H1 (cell line): ENCODE data around the gene APPL2. TPM values are rescaled to one million over a fixed set of nuclear protein-coding genes. Genes with fewer than 3 reads are reported as not detected.

Experiments
- CTCF ChIA-PET: fragments of 300-600 bp; sonication (Branson Sonifier 250); formaldehyde crosslinking; loops from one replicate; lab custom pipeline; 2021; ENCODE audit not compliant: partially characterized antibody; lab: Charles Lee
- POLR2A ChIA-PET: fragments of 300-600 bp; sonication (Branson Sonifier 250); formaldehyde crosslinking; loops from one replicate; lab custom pipeline; 2021; ENCODE audit warnings: inconsistent platforms; ENCODE audit not compliant: partially characterized antibody; lab: Charles Lee
- DNase-seq, 2 experiments: peaks; one replicate each; pipeline versions ENCODE4 v3.0.0 to v3.0.0-alpha.2; 2010 to 2022; ENCODE audit warnings: low spot score in 2 of 2, low read depth in 1 of 2, mixed read lengths in 1 of 2
- FAIRE-seq: peaks from 2 replicates; lab custom pipeline; 2011; peaks lifted over from hg19 to GRCh38; lab: Jason Lieb, UNC
- H2AFZ ChIP-seq: 2 replicates; pipeline ENCODE4 v1.8.1; 2012; ENCODE audit warnings: low read length, inconsistent platforms
- H2AK5ac ChIP-seq: 2 replicates; pipeline ENCODE4 v1.6.1; 2013; ENCODE audit warnings: low read depth, low read length
- H2BK120ac ChIP-seq: replicated peaks from 2 replicates; pipeline ENCODE3; 2013; ENCODE audit warnings: low read depth, low read length, inconsistent platforms
- H2BK12ac ChIP-seq: 2 replicates; pipeline ENCODE4 v1.6.1; 2013; ENCODE audit warnings: low read depth, low read length
- H2BK15ac ChIP-seq: 2 replicates; pipeline ENCODE4 v1.6.1; 2013; ENCODE audit warnings: low read length
- H2BK20ac ChIP-seq: 2 replicates; pipeline ENCODE4 v1.6.1; 2013; ENCODE audit warnings: low read length
- H2BK5ac ChIP-seq: 2 replicates; pipeline ENCODE4 v1.6.1; 2013; ENCODE audit warnings: low read depth, low read length
- H3K14ac ChIP-seq: 2 replicates; pipeline ENCODE4 v1.6.1; 2013; ENCODE audit warnings: inconsistent platforms; ENCODE audit not compliant: insufficient read length
- H3K18ac ChIP-seq: 2 replicates; pipeline ENCODE4 v1.6.1; 2013; ENCODE audit warnings: low read length; ENCODE audit errors: extremely low read depth
- H3K23ac ChIP-seq: 2 replicates; pipeline ENCODE4 v1.6.1; 2013; ENCODE audit warnings: inconsistent platforms; ENCODE audit not compliant: insufficient read length
- H3K23me2 ChIP-seq: 2 replicates; pipeline ENCODE4 v1.6.1; 2013; ENCODE audit warnings: low read depth, low read length
- H3K27ac ChIP-seq: 2 replicates; pipeline ENCODE4 v1.6.1; 2011; ENCODE audit warnings: low read depth, low read length, inconsistent platforms
- H3K27me3 ChIP-seq, 4 experiments: replicated peaks in 1 of 4; 1 replicate in 1 of 4; 2 replicates in 3 of 4; pipeline versions ENCODE4 v1.6.1 to v1.8.1; 2011 to 2013; ENCODE audit warnings: low read length in 3 of 4, mild to moderate bottlenecking in 3 of 4, inconsistent platforms in 2 of 4, mixed read lengths in 2 of 4, moderate library complexity in 1 of 4; ENCODE audit not compliant: control insufficient read depth in 3 of 4, insufficient read depth in 3 of 4; ENCODE audit errors: extremely low read depth in 1 of 4
- H3K36me3 ChIP-seq, 4 experiments: 2 replicates each; pipeline versions ENCODE4 v1.6.1 to v1.8.1; 2011 to 2013; ENCODE audit warnings: mild to moderate bottlenecking in 4 of 4, low read length in 3 of 4, moderate library complexity in 2 of 4, control low read depth in 1 of 4, inconsistent platforms in 1 of 4; ENCODE audit not compliant: insufficient read depth in 4 of 4, control insufficient read depth in 2 of 4
- H3K4ac ChIP-seq: replicated peaks from 2 replicates; pipeline ENCODE3; 2013; ENCODE audit warnings: low read length, low read depth, mixed read lengths, inconsistent platforms; ENCODE audit not compliant: insufficient read length
- H3K4me1 ChIP-seq, 4 experiments: replicated peaks in 1 of 4; 1 replicate in 1 of 4; 2 replicates in 3 of 4; pipeline versions ENCODE4 v1.6.1 to v1.8.1; 2011 to 2013; ENCODE audit warnings: low read length in 3 of 4, inconsistent platforms in 2 of 4, mixed read lengths in 1 of 4; ENCODE audit not compliant: insufficient read depth in 4 of 4, control insufficient read depth in 3 of 4
- H3K4me2 ChIP-seq, 2 experiments: 2 replicates each; pipeline versions ENCODE4 v1.6.1 to v1.8.1; 2011 to 2013; ENCODE audit warnings: low read depth in 2 of 2, low read length in 2 of 2, control low read depth in 1 of 2, inconsistent platforms in 1 of 2, mild to moderate bottlenecking in 1 of 2; ENCODE audit not compliant: insufficient read depth in 1 of 2
- H3K4me3 ChIP-seq, 4 experiments: fragments of 200-600, 300-600 bp in 1 of 4; sonication (generic), shearing (Covaris generic), sonication (Bioruptor Twin) in 1 of 4; 2 replicates each; pipeline versions ENCODE4 v1.5.1 to v1.8.1; 2011 to 2016; ENCODE audit warnings: low read length in 4 of 4, low read depth in 3 of 4, control low read depth in 2 of 4, inconsistent platforms in 2 of 4, mild to moderate bottlenecking in 2 of 4, mixed read lengths in 1 of 4, moderate library complexity in 1 of 4; ENCODE audit not compliant: insufficient read depth in 2 of 4; ENCODE audit errors: extremely low read depth in 1 of 4
- H3K56ac ChIP-seq: replicated peaks from 2 replicates; pipeline ENCODE3; 2013; ENCODE audit warnings: low read depth, mild to moderate bottlenecking, mixed read lengths, low read length, inconsistent platforms; ENCODE audit not compliant: insufficient read length
- H3K79me1 ChIP-seq: 2 replicates; pipeline ENCODE4 v1.6.1; 2013; ENCODE audit warnings: low read depth, low read length, control low read depth
- H3K79me2 ChIP-seq, 2 experiments: 2 replicates each; pipeline versions ENCODE4 v1.6.1 to v1.8.1; 2012 to 2013; ENCODE audit warnings: low read length in 2 of 2, mild to moderate bottlenecking in 2 of 2, inconsistent platforms in 1 of 2; ENCODE audit not compliant: insufficient read depth in 2 of 2, control insufficient read depth in 1 of 2
- H3K9ac ChIP-seq, 4 experiments: replicated peaks in 1 of 4; 1 replicate in 1 of 4; 2 replicates in 3 of 4; pipeline versions ENCODE4 v1.6.1 to v1.8.1; 2011 to 2013; ENCODE audit warnings: low read depth in 3 of 4, low read length in 3 of 4, control low read depth in 2 of 4, mild to moderate bottlenecking in 2 of 4, moderate library complexity in 2 of 4, inconsistent platforms in 1 of 4; ENCODE audit errors: extremely low read depth in 1 of 4
- H3K9me3 ChIP-seq, 2 experiments: 2 replicates each; pipeline versions ENCODE4 v1.6.1 to v1.8.1; 2012 to 2013; ENCODE audit warnings: mild to moderate bottlenecking in 2 of 2, moderate library complexity in 2 of 2, control low read depth in 1 of 2, inconsistent platforms in 1 of 2, low read depth in 1 of 2, low read length in 1 of 2, mixed read lengths in 1 of 2; ENCODE audit not compliant: insufficient read depth in 2 of 2
- H4K20me1 ChIP-seq, 2 experiments: replicated peaks in 1 of 2; 2 replicates each; pipeline versions ENCODE3 to v1.8.1; 2011 to 2013; ENCODE audit warnings: inconsistent platforms in 2 of 2, low read length in 2 of 2, mild to moderate bottlenecking in 1 of 2; ENCODE audit not compliant: insufficient read depth in 2 of 2, control insufficient read depth in 1 of 2
- H4K5ac ChIP-seq: 2 replicates; pipeline ENCODE4 v1.6.1; 2013; ENCODE audit warnings: low read length, low read depth, mixed read lengths, inconsistent platforms; ENCODE audit not compliant: insufficient read length
- H4K8ac ChIP-seq: 2 replicates; pipeline ENCODE4 v1.8.0; 2013; ENCODE audit warnings: mild to moderate bottlenecking, moderate library complexity, low read length, inconsistent platforms; ENCODE audit not compliant: insufficient read depth; ENCODE audit errors: extremely low read depth
- H4K91ac ChIP-seq: replicated peaks from 2 replicates; pipeline ENCODE3; 2013; ENCODE audit warnings: low read length, mixed read lengths, inconsistent platforms; ENCODE audit not compliant: insufficient read length
- CHD1 ChIP-seq: IDR thresholded peaks from 2 replicates; pipeline ENCODE4 v1.6.1; 2012; ENCODE audit warnings: low read depth, low read length, improper control_type of control experiment
- FOSL1 ChIP-seq: IDR thresholded peaks from 2 replicates; pipeline ENCODE4 v1.6.1; 2011; ENCODE audit warnings: mild to moderate bottlenecking, low read depth, low read length, moderate library complexity; ENCODE audit not compliant: insufficient read depth
- NANOG ChIP-seq: IDR thresholded peaks from 2 replicates; pipeline ENCODE4 v1.6.1; 2011; ENCODE audit warnings: low read length, low read depth, mild to moderate bottlenecking, inconsistent platforms; ENCODE audit not compliant: insufficient read depth, poor library complexity, severe bottlenecking
- SAP30 ChIP-seq: fragments of 300-600 bp; sonication (generic); IDR thresholded peaks from 2 replicates; pipeline ENCODE4 v1.7.1; 2012; ENCODE audit warnings: low read length, moderate library complexity, mild to moderate bottlenecking, inconsistent platforms; ENCODE audit not compliant: insufficient read depth, insufficient replicate concordance
- SIN3A ChIP-seq, 2 experiments: IDR thresholded peaks in 1 of 2; conservative IDR thresholded peaks in 1 of 2; 2 replicates each; pipeline ENCODE4 v1.6.1; 2011 to 2012; ENCODE audit warnings: low read length in 2 of 2, improper control_type of control experiment in 1 of 2, low read depth in 1 of 2, mild to moderate bottlenecking in 1 of 2
- WGBS, 2 experiments: shearing (Covaris generic) in 1 of 2; methylation state at CpG; one replicate each; pipeline versions ENCODE4 v1.1.6 to v1.1.7; 2013 to 2015; ENCODE audit warnings: low lambda C conversion rate in 2 of 2, mixed read lengths in 2 of 2, inconsistent platforms in 1 of 2, low coverage in 1 of 2, missing lambda C conversion rate in 1 of 2; ENCODE audit not compliant: insufficient replicate concordance in 2 of 2, insufficient coverage in 1 of 2, insufficient read length in 1 of 2; ENCODE audit errors: extremely low coverage in 1 of 2, missing lambda C conversion rate in 1 of 2; 5-methylcytosine and 5-hydroxymethylcytosine counted together
- polyA plus RNA-seq, 7 experiments: library from polyadenylated mRNA; depleted of rRNA in 3 of 7; stranded (reverse) in 5 of 7; unstranded in 2 of 7; fragments of >200 nt in 5 of 7; fragments of 200-250 nt in 2 of 7; gene quantifications; 1 replicate in 5 of 7; 2 replicates in 1 of 7; 4 replicates in 1 of 7; pipeline versions ENCODE4 v1.2.1 to v1.2.3, GENCODE V29; 2011 to 2013; ENCODE audit warnings: missing spikeins in 2 of 7, mixed read lengths in 2 of 7
- total RNA-seq: library from RNA; stranded (reverse); fragmentation: NEBNext Ultra II Directional; extraction: Animal tissue kit (Norgen Biotek cat#: 25700); gene quantifications from 2 replicates; pipeline ENCODE4 v1.2.1, GENCODE V29; 2021

APPL2 gene
- total and polyA plus RNA-seq, 2 of the 8 experiments (the other 6 are each of a cell fraction or from before 2014, with no cell fraction given), result 8.9 to 22.9 TPM

DNA sequence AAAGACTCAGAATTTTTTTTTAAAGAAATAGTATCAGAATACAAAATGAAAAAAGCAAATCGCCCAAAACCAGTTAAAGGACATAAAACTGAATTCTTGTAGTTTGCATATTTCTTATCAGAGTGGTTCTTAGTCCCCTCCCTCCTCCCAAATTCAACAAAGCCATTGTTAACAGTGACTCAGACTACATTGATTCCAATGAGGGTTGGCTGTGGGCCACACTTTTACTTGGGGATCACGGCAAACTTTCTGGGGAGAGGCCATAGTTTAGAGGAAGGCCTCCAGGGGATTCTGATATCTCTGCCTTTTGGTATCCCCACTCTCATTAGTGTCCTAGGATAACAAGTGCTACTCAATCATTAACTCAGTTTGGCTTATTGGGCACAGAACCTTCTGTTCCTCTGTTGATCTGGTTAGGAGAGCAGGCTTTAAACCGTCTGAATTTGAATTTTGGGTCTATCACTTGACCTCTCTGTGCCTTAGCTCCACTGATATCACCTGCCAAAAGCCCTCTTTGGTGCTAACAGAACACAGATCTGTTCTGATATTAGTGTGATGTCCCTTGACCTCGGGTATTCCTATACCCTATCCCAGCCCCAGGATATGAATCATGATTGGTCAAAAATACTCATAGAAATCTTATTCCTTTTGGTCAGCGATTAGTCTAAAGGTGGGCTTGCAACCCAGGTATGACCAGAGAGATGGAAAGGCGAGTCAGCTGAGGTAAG is 45.2 kb upstream of the APPL2 start:
- Histone ChIP-seq H3K4me3 (no peak overlapping the region), H2BK20ac (no peak overlapping the region), H3K4ac (no peak overlapping the region), H3K4me1 (no peaks in the 10 kb centered on the region; a peak in 1 of 7 replicates), H2AK5ac (no peak overlapping the region), H2BK5ac (no peak overlapping the region), H2BK15ac (no peak overlapping the region), H3K56ac (no peak overlapping the region), H3K9ac (no peak overlapping the region), H2AFZ (peak overlapping the region; percentile 79; the same call in 1 of the 2 replicates), H2BK12ac (no peak overlapping the region), H3K23me2 (no peaks in the 10 kb centered on the region), H3K79me2 (no peaks in the 10 kb centered on the region), H4K20me1 (no peaks in the 10 kb centered on the region), H2BK120ac (no peak overlapping the region), H3K9me3 (no peaks in the 10 kb centered on the region), H4K8ac (no peak overlapping the region), H3K27me3 (no peaks in the 10 kb centered on the region), H3K23ac (no peak overlapping the region)
- no peak for FAIRE-seq
- TF ChIP-seq FOSL1 (no peak), SIN3A (conservative IDR thresholded peaks at IDR 0.05 in 1 of 2, IDR thresholded peaks at IDR 0.05 in 1 of 2; ENCODE audit: low read depth in 1 of 2, low read length in 2 of 2) (no peak), SAP30 (no peak), NANOG (no peak), CHD1 (no peak)
- TF ChIP-seq, all 59 proteins: peak for 0
- DNase-seq, result no peak
- H3K36me3 ChIP-seq, result no peaks in the 10 kb centered on the region
- WGBS, 2 experiments, result 86% methylated on average over 6 of the region's 6 CpGs; no CpG with 5 or more reads in 1 of the 2 experiments
- no peaks in the 10 kb centered on the region for H3K79me1 ChIP-seq
- no peak overlapping the region for H3K4me2 ChIP-seq
- POLR2A ChIA-PET, result no interaction called here
- H4K5ac ChIP-seq, result no peak overlapping the region
- H3K18ac ChIP-seq, result no peak overlapping the region
- CTCF ChIA-PET, result no interaction called here
- H3K14ac ChIP-seq, result no peak overlapping the region
- H3K27ac ChIP-seq, result no peak overlapping the region
- no peak overlapping the region for H4K91ac ChIP-seq
